ENCODE measurements around the gene TTC36. TPM values are rescaled to one million over a fixed set of nuclear protein-coding genes. Genes with fewer than 3 reads are reported as not detected.

The TTC36 gene
- total RNA-seq, 1 experiment from 2014 or later, result 1.6 TPM

DNA sequence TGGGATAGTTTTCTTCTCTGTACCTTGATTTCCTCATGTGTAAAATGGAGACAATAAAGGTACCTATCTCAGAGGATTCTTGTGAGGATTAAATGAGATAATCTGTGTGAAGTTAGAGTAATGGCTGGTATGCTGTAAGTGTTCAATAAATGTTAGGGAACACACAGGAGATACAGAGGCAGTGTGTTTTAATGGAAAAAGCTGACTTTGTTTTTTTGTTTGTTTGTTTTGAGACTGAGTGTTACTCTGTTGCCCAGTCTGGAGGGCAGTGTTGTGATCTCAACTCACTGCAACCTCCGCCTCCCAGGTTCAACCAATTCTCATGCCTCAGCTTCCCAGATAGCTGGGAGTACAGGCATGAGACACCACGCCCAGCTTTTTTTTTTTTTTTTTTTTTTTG is 42.4 kb downstream of the TTC36 start:
- Histone ChIP-seq H3K9me3 (ENCODE audit: control insufficient read depth, low read depth, low read length) (no peaks in the 10 kb centered on the region), H3K9ac (ENCODE audit: extremely low read depth, insufficient read length, low read length) (no peak overlapping the region), H3K23me2 (ENCODE audit: insufficient read length, low read depth, low read length, poor library complexity, severe bottlenecking) (peaks cover 7% of the 10 kb centered on the region), H4K20me1 (ENCODE audit: control insufficient read depth, insufficient read depth, insufficient read length) (no peaks in the 10 kb centered on the region), H3K18ac (ENCODE audit: insufficient read length, low read depth, low read length) (no peak overlapping the region), H3K79me2 (ENCODE audit: insufficient read depth, low read length) (peaks cover 16% of the 10 kb centered on the region; the same call in 1 of the 2 replicates), H4K91ac (ENCODE audit: insufficient read length, low read depth, low read length) (no peak overlapping the region), H3K4me1 (ENCODE audit: insufficient read depth, low read length) (no peaks in the 10 kb centered on the region), H2BK120ac (ENCODE audit: low read depth, low read length, poor library complexity, severe bottlenecking) (no peak overlapping the region), H3K27me3 (ENCODE audit: insufficient read depth, low read length) (no peaks in the 10 kb centered on the region), H2BK12ac (ENCODE audit: insufficient read length, low read depth, low read length) (no peak overlapping the region), H4K5ac (ENCODE audit: insufficient read length, low read depth, low read length) (no peak overlapping the region), H3T11ph (ENCODE audit: low read length) (no peak overlapping the region), H2BK20ac (ENCODE audit: low read depth, low read length, poor library complexity, severe bottlenecking) (no peak overlapping the region), H2AFZ (ENCODE audit: low read length) (no peak overlapping the region), H3K4me2 (ENCODE audit: insufficient read depth, insufficient read length, low read length) (no peak overlapping the region), H3K4ac (ENCODE audit: low read depth, low read length) (no peak overlapping the region), H3K56ac (ENCODE audit: insufficient read length, low read depth, low read length) (no peak overlapping the region), H3K79me1 (ENCODE audit: insufficient read depth, low read depth, low read length, poor library complexity, severe bottlenecking) (peaks cover 5% of the 10 kb centered on the region), H4K8ac (replicated peaks; ENCODE audit: insufficient read length, low read depth, low read length) (no peak overlapping the region), H3K23ac (ENCODE audit: insufficient read length, low read depth, low read length) (no peak overlapping the region), H3K14ac (ENCODE audit: insufficient read depth, low read length) (no peak overlapping the region), H2AK5ac (ENCODE audit: insufficient read length, low read length) (no peak overlapping the region), H2BK5ac (ENCODE audit: insufficient read length, low read length) (no peak overlapping the region), H2BK15ac (ENCODE audit: low read depth, low read length) (no peak overlapping the region), H3K27ac (ENCODE audit: insufficient read length, low read depth, low read length) (no peak overlapping the region)
- no CpG with 5 or more reads among the region's 2 CpGs for WGBS (ENCODE audit: extremely low coverage, insufficient read length, low lambda C conversion rate)
- Mint-ChIP-seq H3K4me1 (peaks cover 18% of the 10 kb centered on the region in 2 experiments), H3K27ac (no peak overlapping the region), H3K27me3 (ENCODE audit: low read depth) (peaks cover 2% of the 10 kb centered on the region), H3K36me3 (ENCODE audit: insufficient read depth in 1 of 3, low read depth in 3 of 3) (peaks cover 0 to 3% (median 0%) of the 10 kb centered on the region in 3 experiments; a peak in 1 of 7 replicates), H3K4me3 (no peak overlapping the region), H3K9me3 (no peaks in the 10 kb centered on the region; a peak in 2 of 5 replicates)
- TF ChIP-seq, protein P1, sequence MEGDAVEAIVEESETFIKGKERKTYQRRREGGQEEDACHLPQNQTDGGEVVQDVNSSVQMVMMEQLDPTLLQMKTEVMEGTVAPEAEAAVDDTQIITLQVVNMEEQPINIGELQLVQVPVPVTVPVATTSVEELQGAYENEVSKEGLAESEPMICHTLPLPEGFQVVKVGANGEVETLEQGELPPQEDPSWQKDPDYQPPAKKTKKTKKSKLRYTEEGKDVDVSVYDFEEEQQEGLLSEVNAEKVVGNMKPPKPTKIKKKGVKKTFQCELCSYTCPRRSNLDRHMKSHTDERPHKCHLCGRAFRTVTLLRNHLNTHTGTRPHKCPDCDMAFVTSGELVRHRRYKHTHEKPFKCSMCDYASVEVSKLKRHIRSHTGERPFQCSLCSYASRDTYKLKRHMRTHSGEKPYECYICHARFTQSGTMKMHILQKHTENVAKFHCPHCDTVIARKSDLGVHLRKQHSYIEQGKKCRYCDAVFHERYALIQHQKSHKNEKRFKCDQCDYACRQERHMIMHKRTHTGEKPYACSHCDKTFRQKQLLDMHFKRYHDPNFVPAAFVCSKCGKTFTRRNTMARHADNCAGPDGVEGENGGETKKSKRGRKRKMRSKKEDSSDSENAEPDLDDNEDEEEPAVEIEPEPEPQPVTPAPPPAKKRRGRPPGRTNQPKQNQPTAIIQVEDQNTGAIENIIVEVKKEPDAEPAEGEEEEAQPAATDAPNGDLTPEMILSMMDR (conservative IDR thresholded peaks at IDR 0.05), result no peak
- DNase-seq, result no peak
